ENCODE measurements around the gene NEK1.
"Not testable (repeated sequence)": the region's sequence is repeated elsewhere in the genome, so short reads cannot be mapped to it uniquely, and the experiment has no call there.

The NEK1 gene

GRCh38 chr4:169492436-169493163 lies 119.8 kb downstream of the NEK1 start:
- DNase-seq (ENCODE audit: low read depth) = no peak

DNA sequence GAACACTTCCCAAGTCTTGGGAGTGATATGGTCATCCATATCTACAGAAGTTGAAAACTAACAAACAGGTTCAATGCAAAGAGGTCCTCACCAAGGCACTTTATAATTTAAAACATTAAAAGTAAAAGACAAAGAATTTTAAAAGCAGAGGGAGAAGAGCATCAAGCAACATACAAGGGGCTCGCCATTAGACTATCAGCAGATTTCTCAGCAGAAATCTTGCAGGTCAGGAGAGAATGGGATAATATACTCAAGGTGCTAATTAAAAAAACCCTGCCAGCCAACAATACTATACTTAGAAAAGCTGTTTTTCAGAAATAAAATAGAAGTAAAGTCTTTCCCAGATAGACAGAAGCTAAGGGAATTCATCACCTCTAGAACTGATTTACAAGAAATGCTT lies 121.2 kb downstream of the NEK1 start:
- DNase-seq (ENCODE audit: low read depth) = no peak

DNA sequence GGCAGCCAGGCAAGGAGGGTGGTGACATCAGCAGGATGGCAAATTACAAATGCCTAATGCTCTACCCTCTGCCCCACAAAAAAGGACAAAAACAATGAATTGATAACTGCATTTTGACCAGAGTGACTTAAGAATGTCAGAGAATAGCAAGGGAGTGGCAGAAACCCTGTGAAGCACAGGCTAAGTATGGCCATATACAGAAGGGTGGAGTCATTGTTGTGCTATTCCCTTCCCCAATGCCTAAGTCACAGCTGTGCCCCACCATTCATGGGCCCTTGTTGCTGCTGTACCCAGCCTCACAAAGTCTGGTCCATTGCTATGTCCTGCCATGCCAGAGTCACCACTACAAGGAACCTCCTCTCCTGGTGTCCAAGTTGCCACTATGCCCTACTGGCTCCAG lies 123.1 kb downstream of the NEK1 start:
- DNase-seq (ENCODE audit: low read depth) = no peak

GRCh38 chr4:169485791-169486742 lies 126.3 kb downstream of the NEK1 start:
- no peak for DNase-seq (ENCODE audit: low read depth)

- DNase-seq (ENCODE audit: low read depth) = no peak
These were observed 127.3 kb downstream of the NEK1 start for GRCh38 chr4:169485086-169485485.

GRCh38 chr4:169484485-169484884 lies 127.9 kb downstream of the NEK1 start:
- no peak for DNase-seq (ENCODE audit: low read depth)

- no peak for DNase-seq (ENCODE audit: low read depth)
These were observed 148.3 kb downstream of the NEK1 start for GRCh38 chr4:169464080-169464479.

DNA sequence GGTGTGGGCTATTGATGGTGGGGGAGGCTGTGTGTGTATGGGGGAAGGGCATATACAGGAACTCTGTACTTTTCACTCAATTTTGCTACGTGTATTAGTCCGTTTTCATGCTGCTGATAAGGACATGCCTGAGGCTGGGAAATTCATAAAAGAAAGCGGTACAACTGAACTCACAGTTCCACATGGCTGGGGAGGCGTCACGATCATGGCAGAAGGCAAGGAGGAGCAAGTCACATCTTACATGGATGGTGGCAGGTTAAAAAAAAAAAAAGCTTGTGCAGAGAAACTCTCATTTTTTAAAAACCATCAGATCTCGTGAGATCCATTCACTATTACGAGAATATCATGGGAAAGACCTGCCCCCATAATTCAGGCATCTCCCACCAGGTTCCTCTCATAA lies 152.3 kb downstream of the NEK1 start:
- no peak for DNase-seq (ENCODE audit: low read depth)

DNA sequence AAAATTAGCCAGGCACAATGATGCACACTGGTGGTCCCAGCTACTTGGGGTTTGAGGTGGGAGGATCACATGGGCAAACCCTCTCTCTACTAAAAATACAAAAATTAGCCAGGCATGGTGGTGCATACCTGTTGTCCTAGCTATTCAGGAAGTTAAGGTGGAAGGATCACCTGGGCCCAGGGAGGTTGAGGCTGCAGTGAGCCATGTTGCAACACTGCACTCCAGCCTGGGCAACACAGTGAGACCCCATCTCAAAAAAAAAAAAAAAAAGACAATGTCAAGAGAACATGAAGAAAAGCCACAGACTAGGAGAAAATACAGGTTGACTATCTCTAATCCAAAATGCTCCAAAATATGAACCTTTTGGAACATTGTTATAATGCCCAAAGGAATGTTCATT lies 153.8 kb downstream of the NEK1 start:
- no peak for DNase-seq (ENCODE audit: low read depth)

GRCh38 chr4:169452644-169453043 lies 159.7 kb downstream of the NEK1 start:
- DNase-seq (ENCODE audit: low read depth) = not testable (repeated sequence)

GRCh38 chr4:169448935-169449334 lies 163.4 kb downstream of the NEK1 start:
- not testable (repeated sequence) for DNase-seq (ENCODE audit: low read depth)

- DNase-seq (ENCODE audit: low read depth) = no peak
These were observed 165.6 kb downstream of the NEK1 start for GRCh38 chr4:169446824-169447223.

DNA sequence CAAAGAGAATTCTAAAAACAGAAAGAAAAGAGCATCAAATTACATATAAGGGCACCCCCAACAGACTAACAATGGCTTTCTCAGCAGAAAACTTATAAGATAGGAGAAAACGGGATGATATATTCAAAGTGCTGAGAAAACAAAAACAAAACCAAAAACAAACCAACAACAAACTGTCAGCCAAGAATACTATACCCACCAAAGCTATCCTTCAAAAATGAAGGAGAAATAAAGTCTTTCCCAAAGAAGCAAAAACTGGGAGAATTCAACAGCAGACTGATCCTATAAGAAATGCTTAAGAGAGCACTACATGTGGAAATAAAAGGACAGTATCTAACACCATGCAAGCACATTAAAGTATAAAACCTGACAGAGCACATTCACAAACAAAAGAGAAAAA lies 168.6 kb downstream of the NEK1 start:
- no peak for DNase-seq (ENCODE audit: low read depth)

GRCh38 chr4:169440446-169440845 lies 171.9 kb downstream of the NEK1 start:
- no peak for DNase-seq (ENCODE audit: low read depth)

- no peak for DNase-seq (ENCODE audit: low read depth)
These were observed 173.1 kb downstream of the NEK1 start for GRCh38 chr4:169439244-169439643.

GRCh38 chr4:169438057-169438480 lies 174.3 kb downstream of the NEK1 start:
- no peak for DNase-seq (ENCODE audit: low read depth)

DNA sequence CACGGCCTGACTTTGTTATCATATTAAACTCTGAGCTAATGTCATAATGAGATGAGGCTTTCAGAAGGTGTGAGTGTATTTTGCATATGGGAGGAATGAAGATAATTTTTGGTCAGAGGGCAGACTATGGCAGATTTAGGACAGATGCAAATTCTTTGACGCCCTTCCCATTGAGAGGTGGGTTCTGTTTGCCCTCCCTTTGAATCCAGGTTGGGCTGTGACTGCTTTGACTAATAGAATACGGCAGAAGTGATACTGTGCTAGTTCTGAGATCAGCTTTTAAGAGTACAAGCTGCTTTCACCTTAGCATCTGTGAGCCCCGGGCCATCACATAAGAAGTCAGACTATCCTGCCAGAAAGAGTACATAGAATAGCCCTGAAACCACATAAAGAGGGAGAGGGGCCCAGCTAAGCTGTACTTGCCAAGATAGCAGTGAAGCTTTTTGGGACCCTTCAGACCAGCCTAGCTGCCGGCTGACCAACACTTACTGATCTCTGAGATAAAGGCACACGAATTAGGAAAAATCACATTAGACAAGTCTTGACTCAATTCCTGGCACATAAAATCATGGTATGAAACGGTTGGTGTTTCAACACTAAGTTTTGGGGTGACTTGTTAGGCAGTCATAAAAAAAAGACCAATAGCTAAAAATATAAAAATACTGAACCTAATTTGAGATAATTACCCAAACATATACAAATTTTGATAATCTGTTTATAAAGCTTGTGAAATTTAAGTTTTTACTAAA lies 174.9 kb downstream of the NEK1 start:
- no peak for DNase-seq (ENCODE audit: low read depth)

DNA sequence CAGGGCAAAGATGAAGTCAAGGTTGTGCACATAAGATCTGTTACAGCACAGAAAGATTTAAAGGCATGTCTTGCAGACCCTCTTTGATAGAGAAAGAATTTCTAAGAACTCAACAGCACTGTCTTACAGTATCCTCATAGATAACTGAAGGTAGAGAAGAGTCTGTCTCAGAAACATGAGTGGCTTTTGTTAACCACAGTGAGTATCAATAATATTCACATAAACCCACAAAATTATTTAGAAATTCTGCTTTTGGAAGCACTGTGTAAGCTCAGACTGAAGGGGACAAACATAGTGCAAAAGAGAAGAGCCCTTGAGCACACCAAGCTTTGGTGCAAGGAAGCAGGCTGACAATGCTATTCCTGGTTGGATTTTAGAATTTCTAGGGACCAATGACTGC lies 175.6 kb downstream of the NEK1 start:
- no peak for DNase-seq (ENCODE audit: low read depth)

- no peak for DNase-seq (ENCODE audit: low read depth)
These were observed 184.0 kb downstream of the NEK1 start for GRCh38 chr4:169428376-169428775.

GRCh38 chr4:169427727-169428126 lies 184.7 kb downstream of the NEK1 start:
- DNase-seq (ENCODE audit: low read depth) = not testable (repeated sequence)

DNA sequence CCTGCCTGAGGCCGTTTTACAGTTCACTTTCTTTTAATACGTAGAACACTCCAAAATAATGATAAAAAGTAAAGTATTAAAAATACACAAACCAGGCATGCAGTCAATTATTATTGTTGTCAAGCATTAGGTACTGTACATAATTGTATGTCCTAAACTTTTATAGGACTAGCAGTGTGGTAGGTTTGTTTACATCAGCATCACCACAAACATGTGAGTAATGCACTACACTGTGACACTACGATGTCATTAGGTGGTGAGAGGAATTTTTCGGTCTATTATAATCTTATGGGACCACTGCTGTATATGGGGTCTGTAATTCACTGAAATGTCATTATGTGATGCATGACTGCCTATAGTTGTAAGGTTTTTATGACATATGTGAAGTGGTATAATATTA lies 192.1 kb downstream of the NEK1 start:
- no peak for DNase-seq (ENCODE audit: low read depth)

GRCh38 chr4:169418846-169419245 lies 193.5 kb downstream of the NEK1 start:
- no peak for DNase-seq (ENCODE audit: low read depth)
